ENCODE results near the gene ZFP64. TPM values are rescaled to one million over a fixed set of nuclear protein-coding genes. Genes with fewer than 3 reads are reported as not detected.

Gene ZFP64
- total RNA-seq, 2 donors from 2014 or later, result 7.3 to 9.1 TPM

GRCh38 chr20:52209154-52209571 is 17.6 kb upstream of the ZFP64 start:
- DNase-seq (ENCODE audit: low spot score), result no peak
- no peak for TF ChIP-seq CTCF (IDR thresholded peaks at IDR 0.05)
- Histone ChIP-seq H3K4me3 (no peak overlapping the region), H3K4me1 (no peaks in the 10 kb centered on the region), H3K36me3 (no peaks in the 10 kb centered on the region), H3K9me3 (peaks cover 0 to 15% of the 10 kb centered on the region in 2 donors), H3K27me3 (no peaks in the 10 kb centered on the region), H3K27ac (no peak overlapping the region)

- H3K27me3 ChIP-seq, result no peaks in the 10 kb centered on the region
- H3K36me3 ChIP-seq, result no peaks in the 10 kb centered on the region
- no peak overlapping the region for H3K27ac ChIP-seq
- peaks cover 0 to 7% of the 10 kb centered on the region in 2 donors for H3K9me3 ChIP-seq
- no peak for TF ChIP-seq CTCF (IDR thresholded peaks at IDR 0.05)
- DNase-seq (ENCODE audit: low spot score), result no peak
- H3K4me3 ChIP-seq, result no peak overlapping the region
- no peaks in the 10 kb centered on the region for H3K4me1 ChIP-seq
These were observed 15.6 kb upstream of the ZFP64 start for GRCh38 chr20:52207020-52207810.

GRCh38 chr20:52204136-52204535 is 12.6 kb upstream of the ZFP64 start:
- DNase-seq (ENCODE audit: low spot score), result no peak
- no peak for TF ChIP-seq CTCF (IDR thresholded peaks at IDR 0.05)
- Histone ChIP-seq H3K27me3 (no peaks in the 10 kb centered on the region), H3K36me3 (no peaks in the 10 kb centered on the region), H3K4me3 (no peak overlapping the region), H3K9me3 (no peaks in the 10 kb centered on the region), H3K27ac (no peak overlapping the region), H3K4me1 (no peaks in the 10 kb centered on the region)

GRCh38 chr20:52201395-52201794 is 9.8 kb upstream of the ZFP64 start:
- Histone ChIP-seq H3K9me3 (no peaks in the 10 kb centered on the region), H3K27me3 (no peaks in the 10 kb centered on the region), H3K27ac (no peak overlapping the region), H3K36me3 (no peaks in the 10 kb centered on the region), H3K4me1 (no peaks in the 10 kb centered on the region), H3K4me3 (no peak overlapping the region)
- no peak for TF ChIP-seq CTCF (IDR thresholded peaks at IDR 0.05)
- DNase-seq (ENCODE audit: low spot score), result no peak

- no peak overlapping the region for H3K27ac ChIP-seq
- H3K4me3 ChIP-seq, result no peak overlapping the region
- peak; percentile 18 for DNase-seq (ENCODE audit: low spot score)
- H3K27me3 ChIP-seq, result no peaks in the 10 kb centered on the region
- H3K9me3 ChIP-seq, result no peaks in the 10 kb centered on the region
- no peaks in the 10 kb centered on the region for H3K36me3 ChIP-seq
- H3K4me1 ChIP-seq, result no peaks in the 10 kb centered on the region
- no peak for TF ChIP-seq CTCF (IDR thresholded peaks at IDR 0.05)
These were observed 9.3 kb upstream of the ZFP64 start for GRCh38 chr20:52200870-52201269.

GRCh38 chr20:52196845-52197244 is 5.3 kb upstream of the ZFP64 start:
- H3K27ac ChIP-seq, result no peak overlapping the region
- no peak for DNase-seq (ENCODE audit: low spot score)
- no peak for TF ChIP-seq CTCF (IDR thresholded peaks at IDR 0.05)

More at GRCh38 chr20:52196845-52197244, 5.3 kb upstream of the ZFP64 start:
- Histone ChIP-seq H3K4me3 (no peak overlapping the region), H3K27me3 (no peaks in the 10 kb centered on the region), H3K9me3 (no peaks in the 10 kb centered on the region), H3K4me1 (peaks cover 0 to 5% of the 10 kb centered on the region in 2 donors), H3K36me3 (no peaks in the 10 kb centered on the region)
